Measurements from ENCODE around the gene WIPF1.

Gene WIPF1

DNA sequence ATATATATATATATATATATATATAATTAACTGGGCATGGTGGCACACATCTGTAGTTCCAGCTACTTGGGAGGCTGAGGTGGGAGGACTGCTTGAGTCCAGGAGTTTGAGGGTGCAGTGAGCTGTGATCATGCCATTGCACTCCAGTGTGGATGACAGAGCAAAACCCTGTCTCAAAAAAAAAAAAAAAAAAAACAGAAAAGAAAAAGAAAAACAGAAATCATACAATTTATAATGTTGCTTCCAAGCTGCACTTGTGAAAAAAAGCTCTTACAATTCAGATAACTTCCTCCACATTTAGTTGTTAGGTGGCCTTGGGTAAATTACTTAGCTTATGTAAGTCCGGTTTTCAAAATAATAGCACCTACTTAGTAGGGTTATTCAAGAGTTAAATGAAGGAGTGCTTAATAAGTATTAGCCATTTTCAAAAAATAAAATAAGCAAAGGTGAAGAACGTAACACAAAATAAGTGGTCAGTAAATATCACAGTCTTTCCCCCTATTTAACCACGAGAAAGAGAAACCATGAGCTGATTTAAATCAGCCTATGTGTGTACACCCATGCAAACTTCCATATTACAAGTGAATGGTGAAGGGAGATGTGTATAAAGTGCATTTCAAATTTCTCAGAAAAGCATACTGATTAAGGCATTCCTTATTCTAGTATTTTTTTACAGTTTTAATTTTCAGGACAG is 2.3 kb downstream of the WIPF1 start:
- DNase-seq = no peak

DNA sequence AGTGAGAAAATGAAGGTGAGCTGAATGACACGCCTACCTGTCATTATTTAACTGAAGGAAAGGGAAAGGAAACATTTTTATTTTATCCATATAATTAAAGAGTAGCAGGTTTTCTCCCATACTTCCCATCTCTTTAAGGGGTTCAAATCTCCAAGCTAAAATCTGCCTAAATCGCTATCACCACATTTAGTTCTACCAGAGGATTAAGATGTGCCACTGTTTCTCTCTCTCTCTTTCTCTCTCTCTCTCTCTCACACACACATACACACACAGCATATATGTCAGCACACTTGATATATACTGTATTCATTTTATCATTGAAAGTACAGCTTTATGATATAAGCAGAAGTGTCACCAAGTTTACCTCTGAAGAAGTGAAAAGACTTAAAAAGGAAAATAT is 3.1 kb downstream of the WIPF1 start:
- DNase-seq = no peak

GRCh38 chr2:174593574-174594203 is 3.9 kb downstream of the WIPF1 start:
- no peak for DNase-seq

DNA sequence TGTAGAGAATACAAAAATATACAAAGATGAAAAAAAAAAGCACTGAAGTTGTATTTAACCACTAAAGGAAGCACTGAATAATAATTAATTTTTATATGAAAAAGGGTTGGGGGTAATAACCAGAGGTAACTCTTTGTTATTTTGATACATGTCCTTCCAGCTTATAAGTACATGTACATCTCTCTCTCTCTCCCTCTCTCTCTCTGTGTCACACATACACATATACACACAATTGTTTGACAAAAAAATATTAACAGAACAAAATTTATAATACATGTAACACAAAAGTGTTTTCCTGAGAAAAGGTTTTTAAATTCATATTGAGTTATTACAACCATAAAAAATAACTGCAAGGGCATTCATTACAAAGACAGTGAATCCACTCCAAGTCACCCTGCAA is 4.6 kb downstream of the WIPF1 start:
- no peak for DNase-seq

DNA sequence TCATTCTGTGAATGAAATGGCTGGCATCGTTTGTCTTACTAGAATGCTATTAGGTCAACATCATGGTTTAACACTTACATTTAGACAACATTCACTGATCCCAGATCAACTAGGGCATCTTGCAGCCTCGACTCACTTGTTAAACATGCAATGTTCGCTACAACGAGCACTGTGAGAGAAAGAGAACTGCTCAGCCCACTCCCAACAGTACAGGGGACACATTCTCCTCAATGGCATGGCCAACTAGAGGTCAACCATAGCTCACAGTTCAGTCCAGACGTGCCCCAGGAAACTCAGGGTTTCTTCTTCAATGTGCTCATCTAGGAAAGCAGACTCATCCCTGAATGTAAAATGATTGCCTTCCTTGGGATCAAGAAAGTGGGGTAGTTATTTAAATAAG is 5.9 kb downstream of the WIPF1 start:
- DNase-seq = no peak

- no peak for DNase-seq
Measured at GRCh38 chr2:174590928-174591648, 6.5 kb downstream of the WIPF1 start.

DNA sequence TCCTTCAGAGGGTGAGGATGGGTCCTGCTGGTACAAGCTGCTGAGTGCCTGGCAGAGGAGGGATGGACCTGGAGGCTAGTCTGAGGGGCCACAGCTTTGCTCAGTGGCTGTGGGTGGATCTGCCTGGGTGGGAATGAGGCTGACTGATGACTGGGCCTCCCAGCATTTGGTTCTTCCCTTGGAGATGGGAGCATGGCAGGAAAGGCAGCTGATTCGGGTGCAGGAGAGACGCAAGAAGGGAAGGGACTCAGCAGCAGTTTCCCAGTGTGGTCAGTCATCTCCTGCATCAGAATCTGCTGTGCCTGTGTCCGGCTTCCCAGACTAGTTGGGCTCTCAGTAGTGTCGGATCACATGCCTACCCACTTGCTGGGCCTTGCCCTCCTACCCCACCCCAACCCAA is 7.3 kb downstream of the WIPF1 start:
- DNase-seq = no peak

DNA sequence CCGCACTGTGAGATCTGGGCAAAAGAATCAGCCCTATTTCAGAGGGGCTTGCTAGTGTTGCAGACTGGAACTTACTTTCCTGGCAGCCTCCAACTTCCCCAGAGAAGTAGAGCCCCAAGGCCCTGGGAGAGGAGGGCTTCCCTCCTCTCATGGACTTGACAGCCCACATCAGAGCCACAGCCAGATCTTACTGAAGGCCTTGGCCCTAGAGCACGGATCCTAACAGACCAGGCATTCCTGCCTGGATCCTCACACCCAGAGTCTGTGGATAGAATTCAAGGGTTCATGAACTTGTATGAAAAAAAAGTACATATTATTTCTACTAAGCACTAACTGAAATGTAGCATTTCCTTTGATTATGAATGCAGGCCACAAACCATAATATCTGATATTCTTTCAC is 8.3 kb downstream of the WIPF1 start:
- no peak for DNase-seq

GRCh38 chr2:174588463-174588862 is 9.1 kb downstream of the WIPF1 start:
- DNase-seq = no peak

DNA sequence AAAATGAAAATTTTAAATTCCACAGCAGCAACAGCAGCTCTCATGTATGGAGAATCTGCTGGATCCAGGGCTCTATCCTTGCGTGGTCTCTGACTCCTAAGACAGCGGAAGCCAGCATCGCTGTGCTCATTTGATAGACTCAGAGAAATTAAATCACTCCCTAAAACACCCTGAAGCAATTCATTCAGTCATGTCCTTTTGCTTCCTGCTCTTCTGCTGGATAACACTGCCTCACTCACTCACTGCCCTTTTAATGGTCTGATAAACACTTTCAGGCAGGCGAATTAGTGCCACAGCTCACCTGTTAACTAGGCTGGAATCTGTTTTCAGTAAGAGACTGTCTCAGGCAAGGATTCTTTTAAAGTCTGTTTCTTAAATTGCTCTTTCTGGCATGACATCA is 10.0 kb downstream of the WIPF1 start:
- DNase-seq = no peak

DNA sequence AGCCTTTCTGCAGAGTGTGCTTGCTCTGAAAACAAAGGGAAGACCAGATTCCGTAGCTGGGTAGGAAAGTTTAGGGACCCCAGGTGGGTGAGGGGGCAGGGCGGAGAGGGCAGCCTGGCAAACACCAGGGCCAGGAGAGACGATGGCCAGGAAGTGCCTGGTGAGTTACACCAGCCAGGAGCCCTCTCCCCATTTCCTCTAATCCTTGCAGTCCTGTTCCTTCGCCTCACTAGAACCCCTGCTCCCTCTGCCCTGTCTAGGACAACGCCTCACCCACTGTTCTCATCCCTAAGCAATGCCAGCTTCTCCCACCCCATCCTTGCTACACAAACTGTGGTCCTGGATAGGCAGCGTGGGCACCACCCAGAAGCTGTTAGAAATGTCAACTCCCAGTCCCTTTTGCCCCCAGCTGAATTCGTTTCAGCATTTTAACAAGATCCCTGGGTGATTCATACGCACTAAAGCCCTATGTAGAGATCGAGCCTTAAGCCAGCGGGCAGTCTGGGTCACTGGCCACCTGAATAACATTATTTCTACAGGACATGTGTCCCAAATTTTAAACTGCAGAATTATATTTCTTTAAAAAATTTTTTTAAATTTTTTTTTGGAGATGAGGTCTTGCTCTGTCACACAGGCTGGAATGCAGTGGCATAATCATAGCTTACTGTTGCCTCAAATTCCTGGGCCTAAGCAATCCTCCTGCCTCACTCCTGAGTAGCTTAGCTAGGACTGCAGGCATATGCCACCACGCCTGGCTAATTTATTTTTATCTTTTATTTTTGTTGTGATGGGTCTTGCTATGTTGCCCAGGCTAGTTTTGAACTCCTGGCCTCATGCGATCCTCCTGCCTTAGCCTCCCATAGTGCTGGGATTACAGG is 10.9 kb downstream of the WIPF1 start:
- no peak for DNase-seq

- DNase-seq = no peak
Measured at GRCh38 chr2:174585657-174586252, 11.8 kb downstream of the WIPF1 start.

DNA sequence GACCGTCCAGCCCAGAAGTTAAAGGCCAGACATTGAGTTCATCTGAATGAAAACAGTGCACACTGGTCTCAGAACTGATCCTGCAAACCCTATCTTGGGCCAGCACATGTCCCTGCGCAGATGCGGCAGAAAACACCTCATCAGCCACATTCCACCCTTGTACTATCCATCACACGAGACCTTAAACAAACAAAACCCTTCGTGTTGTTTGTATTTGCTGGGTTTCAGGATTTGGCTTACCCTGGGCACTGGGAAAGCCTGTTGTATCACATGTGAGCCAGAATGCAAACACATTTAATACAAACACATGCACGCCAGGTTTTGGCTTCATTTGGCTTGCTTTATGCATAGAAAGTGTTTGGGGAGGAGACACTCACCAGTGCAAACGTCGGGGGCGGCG is 12.5 kb downstream of the WIPF1 start:
- no peak for DNase-seq

GRCh38 chr2:174581491-174581890 is 16.1 kb downstream of the WIPF1 start:
- no peak for DNase-seq

DNA sequence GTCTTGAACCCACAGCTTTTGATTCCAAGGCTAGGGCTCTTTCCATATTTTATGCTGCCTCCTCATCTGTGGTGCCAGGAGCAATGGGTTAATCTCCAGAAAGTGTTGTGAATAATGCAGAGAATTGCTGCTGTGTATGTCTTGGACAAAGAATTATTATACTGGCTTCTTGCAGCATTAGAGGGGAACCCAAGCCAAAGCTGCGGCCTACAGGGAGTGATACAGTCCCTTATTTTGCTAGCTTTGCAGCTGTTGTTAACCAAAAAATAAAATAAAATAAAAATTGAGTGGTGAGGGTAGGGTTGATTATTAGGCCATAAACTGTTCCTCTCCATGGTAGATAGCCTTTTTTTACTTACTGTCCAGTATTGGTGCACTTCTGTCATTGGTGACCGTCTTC is 16.7 kb downstream of the WIPF1 start:
- no peak for DNase-seq

- DNase-seq = no peak
Measured at GRCh38 chr2:174577967-174578589, 19.5 kb downstream of the WIPF1 start.

DNA sequence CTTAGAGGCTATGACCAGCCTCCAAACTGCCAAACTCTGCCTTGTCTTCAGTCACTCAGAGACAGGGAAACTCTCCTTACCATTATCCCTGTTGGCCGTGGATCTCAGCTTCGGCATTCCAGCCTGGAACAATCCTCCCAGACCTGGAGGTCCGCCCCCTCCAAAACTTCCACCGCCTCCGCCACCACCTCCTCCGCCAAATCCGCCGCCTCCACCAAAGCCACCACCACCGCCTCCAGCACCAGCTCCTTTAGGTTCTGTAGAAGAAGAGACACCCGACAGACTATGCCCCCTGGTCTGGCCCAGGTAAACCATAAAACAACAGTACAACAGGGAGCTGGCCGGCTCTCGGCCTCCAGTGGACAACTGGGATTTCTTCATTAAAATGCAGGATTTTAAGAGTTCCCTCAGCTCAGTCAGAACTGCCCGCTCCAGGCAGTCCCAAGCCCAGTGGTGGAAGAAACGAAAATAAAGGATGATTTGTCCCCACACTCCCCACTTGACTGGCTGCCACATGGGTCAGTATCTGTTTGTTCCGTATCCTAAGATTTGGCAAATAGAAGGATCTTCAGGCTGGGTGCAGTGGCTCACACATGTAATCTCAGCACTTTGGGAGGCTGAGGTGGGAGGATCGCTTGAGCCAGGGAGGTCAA is 22.4 kb downstream of the WIPF1 start:
- DNase-seq = no peak

DNA sequence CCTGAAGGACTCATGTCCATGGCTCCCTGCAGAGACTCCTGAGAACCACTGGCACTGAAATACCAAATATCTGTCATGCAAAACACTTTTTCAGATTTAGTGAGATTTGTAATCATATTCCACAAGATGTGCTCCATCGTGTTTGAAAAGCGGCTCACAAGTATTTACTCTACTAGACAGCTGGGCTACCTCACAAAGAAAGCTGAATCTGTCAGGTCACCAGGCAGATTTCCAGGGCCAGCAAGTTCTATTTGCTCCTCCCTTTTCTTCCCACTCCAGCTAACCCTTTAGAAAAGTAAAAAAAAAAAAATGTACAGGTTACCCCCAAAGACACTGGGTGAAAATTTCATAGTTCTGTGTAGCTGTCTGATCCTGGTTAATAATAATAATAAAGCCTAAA is 22.9 kb downstream of the WIPF1 start:
- DNase-seq = no peak

GRCh38 chr2:174573621-174574081 is 24.0 kb downstream of the WIPF1 start:
- no peak for DNase-seq

DNA sequence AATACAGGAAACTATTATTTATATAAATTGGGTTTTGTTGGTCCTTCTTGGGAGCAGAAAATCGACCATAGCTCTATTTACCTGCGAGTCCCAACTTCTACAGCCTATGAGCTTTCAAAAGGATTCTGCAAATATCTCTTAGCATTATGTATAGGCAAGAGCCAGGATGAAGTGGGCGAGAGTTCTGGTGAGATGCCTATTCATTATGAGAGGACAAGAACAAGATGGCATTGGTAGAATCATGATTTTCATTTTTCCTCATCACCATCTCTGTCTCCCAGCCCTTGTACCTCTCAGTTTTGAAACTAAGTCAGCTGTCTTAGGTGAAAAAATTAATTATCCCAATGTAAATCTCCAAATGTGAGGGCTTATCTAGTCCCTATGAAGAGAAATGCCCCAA is 25.0 kb downstream of the WIPF1 start:
- DNase-seq = no peak

- DNase-seq = no peak
Measured at GRCh38 chr2:174571669-174572323, 25.8 kb downstream of the WIPF1 start.

Data from SHP77 treated with DMSO at 0.1 percent for 48 hours (cell line).